HG03039 (cell line): Measurements from ENCODE around the gene ARMC2.

Source experiments
- ATAC-seq: cut with Tn5 transposase; IDR thresholded peaks from one replicate; pipeline ENCODE4 v1.9.1; 2021; ENCODE audit warnings: mild to moderate bottlenecking, moderate library complexity; ENCODE audit not compliant: unreplicated experiment

ARMC2 gene

GRCh38 chr6:109013656-109014305, 165.6 kb downstream of the ARMC2 start:
- no peak for ATAC-seq

- ATAC-seq: no peak
Observed at GRCh38 chr6:109014606-109015005, 166.4 kb downstream of the ARMC2 start.

GRCh38 chr6:109015176-109015575, 167.0 kb downstream of the ARMC2 start:
- no peak for ATAC-seq

- no peak for ATAC-seq
Observed at GRCh38 chr6:109019911-109020310, 171.7 kb downstream of the ARMC2 start.

- ATAC-seq: no peak
Observed at GRCh38 chr6:109021870-109022269, 173.6 kb downstream of the ARMC2 start.

GRCh38 chr6:109023356-109023925, 175.2 kb downstream of the ARMC2 start:
- no peak for ATAC-seq
